KBM-7 (cell line): Measurements from ENCODE around the gene TMC4.

Experiments used
- DNase-seq: peaks from one replicate; pipeline ENCODE4 v3.0.0-alpha.2; 2015
- in situ Hi-C: fragments of 300-500 bp; cut with MboI; formaldehyde crosslinking; loops from 2 replicates; pipeline ENCODE4 v1.14.3; 2020; ENCODE audit warnings: low sequenced_read_pairs, low pct_unique_long_range_greater_than_20kb, mixed read lengths

TMC4 gene

DNA sequence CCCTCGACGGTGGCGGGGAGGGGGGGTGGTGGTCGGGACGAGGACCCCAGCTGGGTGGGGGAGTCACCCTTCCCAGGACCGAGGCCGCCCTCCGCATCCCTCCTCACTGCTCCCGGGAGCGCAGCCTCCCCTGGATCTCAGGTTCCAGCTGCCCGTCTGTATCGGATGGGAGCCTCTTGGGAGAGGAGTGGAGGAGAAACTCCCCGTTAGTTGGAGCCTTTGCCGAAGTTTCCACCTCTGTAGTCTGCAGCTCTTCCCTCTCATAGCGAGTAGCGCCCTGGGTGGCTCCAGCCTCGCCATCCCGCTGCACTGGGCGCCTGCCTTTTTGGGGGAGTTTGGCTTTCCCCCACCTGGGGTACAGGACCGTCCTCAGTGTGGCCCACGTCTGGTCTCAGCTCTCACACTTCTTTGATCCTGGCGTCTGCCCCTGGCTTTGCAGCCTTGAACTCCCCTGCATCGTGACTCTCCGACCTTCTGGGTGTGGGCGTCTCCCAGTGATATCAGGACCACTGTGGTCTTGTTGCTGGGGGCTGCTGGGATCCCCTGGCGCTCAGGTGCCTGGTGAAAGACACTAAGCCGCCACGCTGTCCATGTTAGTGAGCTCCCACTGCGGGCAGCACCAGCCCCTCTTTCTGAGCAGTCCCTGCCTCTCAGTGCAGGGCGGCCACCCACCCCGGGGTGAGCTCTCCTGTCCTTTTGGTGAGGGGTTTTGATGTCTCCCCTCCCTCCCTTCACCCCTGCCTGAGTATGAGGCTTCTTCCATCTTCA, 34.3 kb downstream of the TMC4 start:
- no peak for DNase-seq
- in situ Hi-C loops: no loop called here

GRCh38 chr19:54137699-54138488, 35.1 kb downstream of the TMC4 start, which contains the start of gene CNOT3:
Gene CNOT3, plus strand, starts transcription at chr19:54137762. Its CDS starts 5,217 bp downstream, at chr19:54142979.
- DNase-seq: no peak
- in situ Hi-C loops: no loop called here

- in situ Hi-C loops: no loop called here
- peak; percentile 100 for DNase-seq
Observed at GRCh38 chr19:54136864-54137698, 35.9 kb downstream of the TMC4 start.

GRCh38 chr19:54136086-54136863, 36.7 kb downstream of the TMC4 start:
- in situ Hi-C loops: no loop called here
- DNase-seq: no peak

GRCh38 chr19:54133957-54134590, 38.9 kb downstream of the TMC4 start:
- in situ Hi-C loops: no loop called here
- DNase-seq: no peak

- in situ Hi-C loops: no loop called here
- DNase-seq: no peak
Observed at GRCh38 chr19:54133312-54133956, 39.5 kb downstream of the TMC4 start.

DNA sequence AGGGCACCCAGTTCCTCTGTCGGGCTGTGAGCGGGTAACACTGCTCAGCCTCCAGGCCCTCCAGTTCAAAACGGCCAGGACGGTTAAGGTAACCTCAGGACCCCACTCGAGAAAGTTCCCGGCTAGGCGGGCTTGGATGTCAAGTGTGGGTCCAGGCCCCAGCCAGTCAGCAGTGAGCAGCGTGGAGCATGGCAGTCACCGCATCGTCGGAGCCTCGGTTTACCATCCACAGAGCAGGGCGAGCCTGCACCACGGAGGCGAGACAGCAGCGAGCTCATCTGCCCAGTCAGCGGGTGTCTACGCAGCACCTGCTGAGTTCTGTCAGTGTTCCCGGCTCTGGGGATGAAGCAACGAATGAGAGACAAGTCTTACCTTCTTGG, 43.4 kb downstream of the TMC4 start:
- DNase-seq: no peak
- in situ Hi-C loops: no loop called here

GRCh38 chr19:54128796-54129616, 44.0 kb downstream of the TMC4 start:
- in situ Hi-C loops: no loop called here

GRCh38 chr19:54128441-54128725, 44.6 kb downstream of the TMC4 start:
- in situ Hi-C loops: no loop called here
- no peak for DNase-seq

More at GRCh38 chr19:54128796-54129616, 44.0 kb downstream of the TMC4 start:
- DNase-seq: no peak

DNA sequence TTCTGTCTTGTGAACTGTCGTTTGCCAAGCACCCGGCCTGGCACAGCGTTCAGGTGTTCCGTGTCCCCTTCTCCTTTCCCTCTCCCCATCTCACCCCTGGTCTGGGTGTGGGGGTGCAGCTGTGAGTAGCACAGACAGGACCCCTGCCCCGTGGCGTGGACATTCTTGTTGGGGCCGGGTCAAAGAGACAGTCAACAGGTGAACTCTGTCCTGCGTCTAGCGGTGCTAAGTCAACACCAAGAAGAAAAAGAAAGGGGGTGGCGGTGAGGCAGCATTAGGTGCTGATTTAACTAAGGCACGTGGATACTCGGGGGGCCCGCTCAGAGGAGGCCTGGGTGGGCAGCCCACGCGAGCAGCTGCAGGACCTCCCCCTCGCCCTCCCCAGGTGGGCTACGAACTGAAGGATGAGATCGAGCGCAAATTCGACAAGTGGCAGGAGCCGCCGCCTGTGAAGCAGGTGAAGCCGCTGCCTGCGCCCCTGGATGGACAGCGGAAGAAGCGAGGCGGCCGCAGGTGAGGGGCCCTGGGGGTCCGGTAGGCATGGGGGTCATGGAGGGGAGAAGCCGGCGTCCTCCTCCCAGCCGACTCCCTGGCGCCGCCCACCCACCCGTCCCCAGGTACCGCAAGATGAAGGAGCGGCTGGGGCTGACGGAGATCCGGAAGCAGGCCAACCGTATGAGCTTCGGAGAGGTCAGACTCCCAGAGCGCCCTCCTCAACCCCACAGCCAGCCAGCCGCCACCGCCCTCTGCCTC, 45.1 kb downstream of the TMC4 start:
- in situ Hi-C loops: no loop called here
- no peak for DNase-seq

- DNase-seq: no peak
- in situ Hi-C loops: no loop called here
Observed at GRCh38 chr19:54125713-54126112, 47.2 kb downstream of the TMC4 start.

DNA sequence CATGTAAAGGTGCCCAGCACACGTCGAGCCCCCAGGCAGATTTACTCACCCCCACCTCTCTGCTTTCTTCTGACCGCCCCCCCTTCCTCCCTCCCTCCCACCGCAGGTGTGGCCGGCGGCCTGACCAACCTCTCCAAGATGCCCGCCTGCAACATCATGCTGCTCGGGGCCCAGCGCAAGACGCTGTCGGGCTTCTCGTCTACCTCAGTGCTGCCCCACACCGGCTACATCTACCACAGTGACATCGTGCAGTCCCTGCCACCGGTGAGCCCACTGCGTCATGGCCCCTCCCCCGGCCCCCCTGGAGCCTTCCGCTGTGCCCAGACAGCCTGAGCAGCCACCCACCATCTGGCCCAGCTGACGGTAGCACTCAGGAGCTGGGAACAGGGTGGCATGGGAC, 48.6 kb downstream of the TMC4 start:
- in situ Hi-C loops: no loop called here
- no peak for DNase-seq

DNA sequence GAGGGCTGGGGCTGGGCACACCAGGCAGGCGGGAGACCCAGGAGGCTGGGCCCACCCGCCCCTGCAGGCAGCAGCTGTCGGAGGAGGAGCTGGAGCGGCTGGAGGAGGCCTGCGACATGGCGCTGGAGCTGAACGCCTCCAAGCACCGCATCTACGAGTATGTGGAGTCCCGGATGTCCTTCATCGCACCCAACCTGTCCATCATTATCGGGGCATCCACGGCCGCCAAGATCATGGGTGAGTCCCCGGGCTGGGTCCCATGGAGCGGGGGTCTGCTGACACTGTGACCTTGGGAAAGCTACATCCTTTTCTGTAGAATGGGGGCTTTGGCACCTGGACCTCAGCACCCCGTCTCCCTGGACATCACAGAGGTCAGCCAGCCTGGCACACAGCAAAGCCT, 49.3 kb downstream of the TMC4 start:
- no peak for DNase-seq
- in situ Hi-C loops: no loop called here

- DNase-seq: no peak
- in situ Hi-C loops: no loop called here
Observed at GRCh38 chr19:54121259-54121658, 51.7 kb downstream of the TMC4 start.

DNA sequence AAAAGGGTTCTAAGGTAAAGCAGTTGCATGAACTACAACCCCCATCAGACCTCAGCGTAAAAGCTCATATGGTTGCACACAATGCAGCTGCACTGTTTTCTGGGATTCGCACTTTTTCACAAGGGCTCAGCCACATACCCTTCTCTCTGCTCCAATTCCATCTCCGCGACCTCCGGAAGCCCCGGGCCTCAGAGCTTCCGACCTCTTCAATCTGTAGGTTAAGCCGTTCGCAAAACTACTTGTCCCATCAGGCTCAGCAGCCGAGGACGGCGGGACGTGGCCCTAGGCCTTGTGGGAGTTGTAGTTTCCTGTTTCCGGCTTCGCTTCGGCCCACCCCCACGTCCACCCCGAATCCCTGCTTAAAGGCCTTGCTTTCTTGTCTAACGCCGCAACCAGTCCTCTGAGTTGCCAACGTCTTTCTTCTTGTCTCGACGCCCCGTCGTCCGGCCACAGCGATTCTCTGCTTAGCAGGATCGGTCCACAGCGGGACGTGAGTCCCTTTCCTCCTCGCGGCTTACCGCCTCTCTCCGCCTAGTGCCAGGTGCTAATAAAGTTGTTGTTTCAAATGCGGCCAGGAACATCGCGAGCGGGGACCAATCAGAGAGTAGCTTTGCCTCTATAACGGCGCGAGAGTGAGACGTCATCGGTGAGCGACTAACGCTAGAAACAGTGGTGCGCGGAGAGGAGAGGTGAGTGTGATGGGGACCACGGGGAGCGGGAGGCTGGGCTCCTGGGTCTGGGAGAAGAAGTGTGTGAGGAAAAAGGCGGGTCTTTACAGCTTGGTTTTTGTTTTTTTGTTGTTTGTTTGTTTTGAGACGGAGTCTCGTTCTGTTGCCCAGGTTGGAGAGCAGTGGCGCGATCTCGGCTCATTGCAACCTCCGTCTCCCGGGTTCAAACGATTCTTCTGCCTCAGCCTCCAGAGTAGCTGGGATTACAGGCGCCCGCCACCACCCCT, 57.6 kb downstream of the TMC4 start, which contains the start of the genes PRPF31 and TFPT:
Gene PRPF31, plus strand, starts transcription at position 646 of the 955 bp plus-strand sequence. CDS start 2,525 bp downstream, outside the sequence.
Gene TFPT, minus strand, starts transcription at position 549 of the 955 bp plus-strand sequence. Its CDS starts 388 bp downstream, at position 161.
- peak; percentile 98 for DNase-seq
- in situ Hi-C loops: no loop called here
